Measurements from ENCODE around the gene PLCL2. TPM values are rescaled to one million over a fixed set of nuclear protein-coding genes. Genes with fewer than 3 reads are reported as not detected.

PLCL2 gene
- total and polyA plus RNA-seq, 2 donors (not counting 1 experiment from before 2014, with no cell fraction given): 21.7 to 55.2 TPM

DNA sequence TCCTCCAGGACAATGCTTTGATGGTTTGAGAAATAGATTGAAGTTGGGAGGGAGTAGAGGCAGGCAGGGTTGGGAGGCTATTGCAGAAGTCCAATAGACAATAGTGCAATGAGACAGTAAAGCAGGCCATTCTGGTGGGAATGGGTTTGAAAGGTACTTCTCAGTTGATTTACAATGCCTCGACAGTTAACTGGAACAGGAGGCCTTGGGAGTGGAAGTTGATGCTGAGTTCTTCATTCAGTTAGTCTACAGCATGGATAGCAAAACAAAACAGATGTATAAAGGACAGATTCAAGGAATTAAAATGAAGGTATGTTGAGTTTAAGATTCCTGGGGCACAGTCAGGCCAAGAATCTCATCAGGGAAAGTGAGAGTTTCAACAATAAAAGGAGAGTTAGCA, 6.8 kb upstream of the PLCL2 start:
- Histone ChIP-seq H3K27ac (ENCODE audit: low read length in 2 of 2) (no peak overlapping the region), H3K27me3 (replicated peaks in 1 of 4; ENCODE audit: control extremely low read depth in 1 of 4, control insufficient read depth in 3 of 4, insufficient read depth in 4 of 4, low read length in 3 of 4) (no peaks in the 10 kb centered on the region), H4K20me1 (ENCODE audit: control insufficient read depth, insufficient read depth, low read length, poor library complexity, severe bottlenecking) (no peaks in the 10 kb centered on the region), H2AFZ (ENCODE audit: insufficient read depth, low read depth, low read length, poor library complexity, severe bottlenecking) (no peak overlapping the region), H3K36me3 (replicated peaks in 1 of 2; ENCODE audit: control extremely low read depth in 1 of 2, control insufficient read depth in 1 of 2, extremely low read depth in 1 of 2, insufficient read depth in 2 of 2, low read length in 1 of 2) (no peaks in the 10 kb centered on the region), H3K4me3 (ENCODE audit: control extremely low read depth in 1 of 5, extremely low read depth in 1 of 5, insufficient read depth in 1 of 5, low read depth in 2 of 5, low read length in 4 of 5) (no peak overlapping the region), H3K79me2 (ENCODE audit: control insufficient read depth, insufficient read depth, low read length) (no peaks in the 10 kb centered on the region), H3K9me3 (ENCODE audit: control extremely low read depth in 1 of 3, control insufficient read depth in 2 of 3, insufficient read depth in 1 of 3, low read length in 2 of 3) (no peaks in the 10 kb centered on the region), H3K4me1 (ENCODE audit: control insufficient read depth in 2 of 2, insufficient read depth in 2 of 2, low read length in 2 of 2) (peaks cover 3% of the 10 kb centered on the region in 2 donors), H3K4me2 (replicated peaks; ENCODE audit: low read depth, low read length, poor library complexity, severe bottlenecking) (no peak overlapping the region), H3K9ac (ENCODE audit: low read length) (no peak overlapping the region)
- Mint-ChIP-seq H3K4me1 (peaks cover 9% of the 10 kb centered on the region), H3K9me3 (ENCODE audit: insufficient read depth) (no peaks in the 10 kb centered on the region), H3K27me3 (peaks cover 5% of the 10 kb centered on the region), H3K4me3 (no peak overlapping the region), H3K27ac (no peak overlapping the region)
- ChIA-PET POLR2A (no interaction called here), CTCF (no interaction called here)
- intact Hi-C loops (cut with micrococcal nuclease): no loop called here
- WGBS (ENCODE audit: insufficient coverage): 89% methylated on average over 1 of the region's 1 CpG
- TF ChIP-seq, protein P1, sequence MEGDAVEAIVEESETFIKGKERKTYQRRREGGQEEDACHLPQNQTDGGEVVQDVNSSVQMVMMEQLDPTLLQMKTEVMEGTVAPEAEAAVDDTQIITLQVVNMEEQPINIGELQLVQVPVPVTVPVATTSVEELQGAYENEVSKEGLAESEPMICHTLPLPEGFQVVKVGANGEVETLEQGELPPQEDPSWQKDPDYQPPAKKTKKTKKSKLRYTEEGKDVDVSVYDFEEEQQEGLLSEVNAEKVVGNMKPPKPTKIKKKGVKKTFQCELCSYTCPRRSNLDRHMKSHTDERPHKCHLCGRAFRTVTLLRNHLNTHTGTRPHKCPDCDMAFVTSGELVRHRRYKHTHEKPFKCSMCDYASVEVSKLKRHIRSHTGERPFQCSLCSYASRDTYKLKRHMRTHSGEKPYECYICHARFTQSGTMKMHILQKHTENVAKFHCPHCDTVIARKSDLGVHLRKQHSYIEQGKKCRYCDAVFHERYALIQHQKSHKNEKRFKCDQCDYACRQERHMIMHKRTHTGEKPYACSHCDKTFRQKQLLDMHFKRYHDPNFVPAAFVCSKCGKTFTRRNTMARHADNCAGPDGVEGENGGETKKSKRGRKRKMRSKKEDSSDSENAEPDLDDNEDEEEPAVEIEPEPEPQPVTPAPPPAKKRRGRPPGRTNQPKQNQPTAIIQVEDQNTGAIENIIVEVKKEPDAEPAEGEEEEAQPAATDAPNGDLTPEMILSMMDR (IDR thresholded peaks at IDR 0.05): no peak
- no peak for TF ChIP-seq EZH2 (IDR thresholded peaks at IDR 0.05; ENCODE audit: borderline replicate concordance, insufficient read depth, low read depth, low read length, poor library complexity, severe bottlenecking)
- DNase-seq (no peak), ATAC-seq (ENCODE audit: low read depth) (no peak)

DNA sequence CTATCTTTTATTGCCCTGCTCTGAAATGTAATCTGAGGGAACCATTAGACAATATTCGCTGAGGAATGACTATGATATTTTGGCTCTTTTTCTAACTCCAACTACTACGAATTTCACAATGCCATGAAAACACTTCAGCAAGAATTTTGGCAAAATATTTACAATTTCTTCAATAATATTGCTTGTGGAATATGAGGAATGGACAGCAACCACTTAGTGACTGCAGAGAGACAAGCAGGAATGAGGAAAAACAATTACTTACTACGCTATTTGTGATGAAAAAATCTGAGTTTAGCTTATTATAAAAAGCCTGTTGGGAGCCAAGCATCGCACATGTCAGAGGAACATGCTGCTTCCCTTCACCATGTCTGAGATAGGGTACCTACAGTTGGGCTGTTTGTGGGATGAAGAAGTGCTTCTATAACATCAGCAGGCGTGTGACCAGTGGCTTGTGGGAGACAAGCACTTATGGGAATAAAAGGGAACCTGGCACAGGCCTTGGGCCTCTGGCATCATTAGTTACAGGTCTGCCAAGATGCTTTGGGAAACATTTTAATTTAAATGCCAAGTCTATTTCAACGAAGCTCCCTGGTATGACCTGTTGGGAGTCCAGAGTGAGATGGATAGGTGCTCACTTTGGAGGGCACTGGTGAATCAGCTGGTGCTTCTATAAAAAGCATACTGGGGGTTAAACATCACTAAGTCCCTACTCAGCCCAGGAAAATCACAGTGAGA, 2.7 kb upstream of the PLCL2 start:
- POLR2A ChIA-PET: interaction anchor here (0.7 kb wide), 1 partner anchor 115 kb away, joined by 3 read pairs; no protein-coding TSS in a partner anchor
- H3K9ac ChIP-seq (ENCODE audit: low read length): no peak overlapping the region
- CTCF ChIA-PET: interaction anchor here (1.4 kb wide), 1 partner anchor 39 kb away, joined by 4 read pairs; no protein-coding TSS in a partner anchor
- H3K27ac ChIP-seq (ENCODE audit: low read length in 2 of 2): peak overlapping the region in 1 of 2 donors; percentile 1
- intact Hi-C loops (cut with micrococcal nuclease): loop anchor here (5.0 to 10.0 kb wide), 2 partner anchors 53 to 55 kb away; no protein-coding TSS in a partner anchor
- no peak overlapping the region for H3K4me2 ChIP-seq (replicated peaks; ENCODE audit: low read depth, low read length, poor library complexity, severe bottlenecking)
- 100% methylated on average over 2 of the region's 6 CpGs for WGBS (ENCODE audit: insufficient coverage)
- no peak for TF ChIP-seq EZH2 (IDR thresholded peaks at IDR 0.05; ENCODE audit: borderline replicate concordance, insufficient read depth, low read depth, low read length, poor library complexity, severe bottlenecking)
- TF ChIP-seq, protein P1 (IDR thresholded peaks at IDR 0.05): no peak
- H2AFZ ChIP-seq (ENCODE audit: insufficient read depth, low read depth, low read length, poor library complexity, severe bottlenecking): no peak overlapping the region
- no peak overlapping the region for H3K4me3 Mint-ChIP-seq
- H3K27me3 ChIP-seq (replicated peaks in 1 of 4; ENCODE audit: control extremely low read depth in 1 of 4, control insufficient read depth in 3 of 4, insufficient read depth in 4 of 4, low read length in 3 of 4): no peaks in the 10 kb centered on the region
- H3K4me3 ChIP-seq (ENCODE audit: control extremely low read depth in 1 of 5, extremely low read depth in 1 of 5, insufficient read depth in 1 of 5, low read depth in 2 of 5, low read length in 4 of 5): no peak overlapping the region
- H3K36me3 ChIP-seq (replicated peaks in 1 of 2; ENCODE audit: control extremely low read depth in 1 of 2, control insufficient read depth in 1 of 2, extremely low read depth in 1 of 2, insufficient read depth in 2 of 2, low read length in 1 of 2): no peaks in the 10 kb centered on the region
- no peaks in the 10 kb centered on the region for H3K9me3 Mint-ChIP-seq (ENCODE audit: insufficient read depth)
- peaks cover 0 to 6% (median 0%) of the 10 kb centered on the region in 3 donors for H3K9me3 ChIP-seq (ENCODE audit: control extremely low read depth in 1 of 3, control insufficient read depth in 2 of 3, insufficient read depth in 1 of 3, low read length in 2 of 3)
- H4K20me1 ChIP-seq (ENCODE audit: control insufficient read depth, insufficient read depth, low read length, poor library complexity, severe bottlenecking): no peaks in the 10 kb centered on the region
- H3K4me1 Mint-ChIP-seq: peaks cover 19% of the 10 kb centered on the region
- ATAC-seq (ENCODE audit: low read depth) (no peak), DNase-seq (no peak)
- H3K79me2 ChIP-seq (ENCODE audit: control insufficient read depth, insufficient read depth, low read length): peaks cover 21% of the 10 kb centered on the region
- no peaks in the 10 kb centered on the region for H3K27me3 Mint-ChIP-seq
- H3K4me1 ChIP-seq (ENCODE audit: control insufficient read depth in 2 of 2, insufficient read depth in 2 of 2, low read length in 2 of 2): peaks cover 7% of the 10 kb centered on the region in 2 donors
- H3K27ac Mint-ChIP-seq: peak overlapping the region; percentile 24

Data from B cell (primary cell).